ENCODE data around the gene SYNE1.

SYNE1 gene

DNA sequence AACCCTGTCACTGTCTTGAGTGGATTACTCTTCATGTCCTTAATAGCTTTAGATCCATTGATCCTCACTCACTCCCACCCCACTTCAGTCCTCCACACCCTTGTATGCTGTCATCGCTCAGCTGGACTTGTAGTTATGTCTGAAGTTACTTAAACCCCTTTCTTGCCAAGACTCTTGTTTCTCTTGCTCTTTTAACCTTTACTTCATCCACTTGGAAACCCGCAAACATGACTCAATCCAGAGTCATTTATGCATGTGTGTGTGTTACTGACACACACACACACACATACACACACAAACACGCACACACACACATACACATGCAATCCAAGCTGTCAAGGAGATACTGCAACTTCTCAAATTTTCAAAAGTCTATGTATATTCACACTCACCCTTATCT, 341.8 kb downstream of the SYNE1 start:
- Histone ChIP-seq H3K27me3 (replicated peaks; ENCODE audit: control insufficient read depth, insufficient read depth, low read length) (no peaks in the 10 kb centered on the region), H3K36me3 (ENCODE audit: control insufficient read depth, insufficient read depth, low read length, severe bottlenecking) (peaks cover 50% of the 10 kb centered on the region), H3K4me1 (ENCODE audit: control insufficient read depth, insufficient read depth, low read length) (peaks cover 14% of the 10 kb centered on the region), H3K9ac (ENCODE audit: low read length) (no peak overlapping the region), H3K9me3 (ENCODE audit: control insufficient read depth, low read length) (no peaks in the 10 kb centered on the region), H3K4me3 (ENCODE audit: low read length) (no peak overlapping the region)
- DNase-seq (ENCODE audit: low read depth): peak; percentile 50

DNA sequence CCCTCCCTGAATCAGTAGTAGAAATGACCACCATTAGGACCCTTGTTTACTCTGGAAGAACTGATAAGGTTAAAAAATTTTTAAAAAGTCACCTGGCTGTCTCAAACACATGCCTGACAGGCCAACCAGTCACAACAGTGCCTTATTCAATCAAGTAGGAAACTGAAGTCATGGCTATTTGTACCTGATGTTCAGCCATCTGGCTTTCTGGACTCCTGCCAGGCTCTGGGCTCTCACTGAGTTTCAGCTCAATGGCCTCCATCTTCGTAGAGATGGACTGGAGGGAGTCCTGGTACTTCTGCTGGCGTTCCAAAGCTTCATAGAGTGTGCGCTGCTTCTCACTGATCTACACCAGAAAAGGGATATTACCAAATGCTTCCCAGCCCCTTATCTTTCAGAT, 343.8 kb downstream of the SYNE1 start:
- no peak for DNase-seq (ENCODE audit: low read depth)
- Histone ChIP-seq H3K27me3 (replicated peaks; ENCODE audit: control insufficient read depth, insufficient read depth, low read length) (no peaks in the 10 kb centered on the region), H3K36me3 (ENCODE audit: control insufficient read depth, insufficient read depth, low read length, severe bottlenecking) (peaks cover 53% of the 10 kb centered on the region), H3K4me3 (ENCODE audit: low read length) (no peak overlapping the region), H3K9me3 (ENCODE audit: control insufficient read depth, low read length) (no peaks in the 10 kb centered on the region), H3K4me1 (ENCODE audit: control insufficient read depth, insufficient read depth, low read length) (peaks cover 14% of the 10 kb centered on the region), H3K9ac (ENCODE audit: low read length) (no peak overlapping the region)

GRCh38 chr6:152292555-152292954, 344.6 kb downstream of the SYNE1 start:
- H3K9me3 ChIP-seq (ENCODE audit: control insufficient read depth, low read length): no peaks in the 10 kb centered on the region
- no peak overlapping the region for H3K9ac ChIP-seq (ENCODE audit: low read length)
- peaks cover 14% of the 10 kb centered on the region for H3K4me1 ChIP-seq (ENCODE audit: control insufficient read depth, insufficient read depth, low read length)
- H3K27me3 ChIP-seq (replicated peaks; ENCODE audit: control insufficient read depth, insufficient read depth, low read length): no peaks in the 10 kb centered on the region
- DNase-seq (ENCODE audit: low read depth): no peak
- H3K36me3 ChIP-seq (ENCODE audit: control insufficient read depth, insufficient read depth, low read length, severe bottlenecking): peaks cover 53% of the 10 kb centered on the region
- no peak overlapping the region for H3K4me3 ChIP-seq (ENCODE audit: low read length)

DNA sequence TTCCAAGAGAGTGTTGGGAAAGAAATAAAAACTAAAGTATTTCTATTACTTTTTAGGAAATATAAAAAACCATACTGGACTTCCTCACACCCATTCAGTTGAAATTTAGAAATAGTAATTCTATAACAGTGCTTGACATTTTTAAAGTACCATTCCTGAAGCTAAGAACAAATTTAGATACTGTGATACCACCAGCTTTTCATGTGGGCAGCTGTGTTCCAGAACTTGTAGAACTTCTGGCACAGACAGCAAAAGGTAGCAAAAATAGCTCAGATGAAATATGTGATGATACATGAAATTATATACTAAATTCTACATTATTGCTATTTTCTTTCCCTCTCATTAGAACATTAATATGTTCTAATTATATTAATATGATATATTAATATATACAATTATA, 346.5 kb downstream of the SYNE1 start:
- DNase-seq (ENCODE audit: low read depth): no peak
- peaks cover 10% of the 10 kb centered on the region for H3K4me1 ChIP-seq (ENCODE audit: control insufficient read depth, insufficient read depth, low read length)
- H3K9me3 ChIP-seq (ENCODE audit: control insufficient read depth, low read length): no peaks in the 10 kb centered on the region
- no peak overlapping the region for H3K9ac ChIP-seq (ENCODE audit: low read length)
- peaks cover 70% of the 10 kb centered on the region for H3K36me3 ChIP-seq (ENCODE audit: control insufficient read depth, insufficient read depth, low read length, severe bottlenecking)
- H3K4me3 ChIP-seq (ENCODE audit: low read length): no peak overlapping the region
- H3K27me3 ChIP-seq (replicated peaks; ENCODE audit: control insufficient read depth, insufficient read depth, low read length): no peaks in the 10 kb centered on the region

GRCh38 chr6:152277826-152278329, 359.3 kb downstream of the SYNE1 start:
- Histone ChIP-seq H3K36me3 (ENCODE audit: control insufficient read depth, insufficient read depth, low read length, severe bottlenecking) (peaks cover 71% of the 10 kb centered on the region), H3K4me3 (ENCODE audit: low read length) (no peak overlapping the region), H3K9ac (ENCODE audit: low read length) (no peak overlapping the region), H3K27me3 (replicated peaks; ENCODE audit: control insufficient read depth, insufficient read depth, low read length) (no peaks in the 10 kb centered on the region), H3K9me3 (ENCODE audit: control insufficient read depth, low read length) (no peaks in the 10 kb centered on the region), H3K4me1 (ENCODE audit: control insufficient read depth, insufficient read depth, low read length) (peaks cover 12% of the 10 kb centered on the region)
- DNase-seq (ENCODE audit: low read depth): no peak

DNA sequence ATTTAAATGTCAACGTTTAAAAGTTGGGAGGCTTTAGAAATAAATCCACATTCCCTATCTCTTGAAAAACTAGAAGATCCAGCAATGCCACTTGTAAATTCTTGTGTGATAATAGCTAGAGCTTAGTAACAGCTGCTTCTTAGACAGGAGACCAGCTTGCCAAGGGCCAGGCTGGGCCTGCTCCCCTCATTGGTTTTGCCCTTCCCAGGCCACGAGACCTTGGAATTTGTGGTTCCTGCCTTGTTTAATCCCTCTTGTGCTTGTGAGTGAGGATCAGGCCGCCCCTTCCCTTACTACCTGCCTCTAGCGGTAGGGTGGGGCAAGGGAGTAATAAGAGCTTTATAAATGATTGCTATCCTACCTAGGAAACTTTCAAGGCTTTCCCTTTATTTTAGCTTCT, 363.5 kb downstream of the SYNE1 start:
- no peaks in the 10 kb centered on the region for H3K27me3 ChIP-seq (replicated peaks; ENCODE audit: control insufficient read depth, insufficient read depth, low read length)
- peaks cover 53% of the 10 kb centered on the region for H3K4me1 ChIP-seq (ENCODE audit: control insufficient read depth, insufficient read depth, low read length)
- no peak for DNase-seq (ENCODE audit: low read depth)
- no peak overlapping the region for H3K4me3 ChIP-seq (ENCODE audit: low read length)
- H3K36me3 ChIP-seq (ENCODE audit: control insufficient read depth, insufficient read depth, low read length, severe bottlenecking): peaks cover 36% of the 10 kb centered on the region
- H3K9me3 ChIP-seq (ENCODE audit: control insufficient read depth, low read length): no peaks in the 10 kb centered on the region
- peak overlapping the region; percentile 51 for H3K9ac ChIP-seq (ENCODE audit: low read length)

- Histone ChIP-seq H3K9me3 (ENCODE audit: control insufficient read depth, low read length) (no peaks in the 10 kb centered on the region), H3K9ac (ENCODE audit: low read length) (peak overlapping the region; percentile 16), H3K4me3 (ENCODE audit: low read length) (peak overlapping the region; percentile 10), H3K4me1 (ENCODE audit: control insufficient read depth, insufficient read depth, low read length) (peaks cover 55% of the 10 kb centered on the region), H3K27me3 (replicated peaks; ENCODE audit: control insufficient read depth, insufficient read depth, low read length) (no peaks in the 10 kb centered on the region), H3K36me3 (ENCODE audit: control insufficient read depth, insufficient read depth, low read length, severe bottlenecking) (peaks cover 31% of the 10 kb centered on the region)
- DNase-seq (ENCODE audit: low read depth): peak; percentile 59
Measured at GRCh38 chr6:152273002-152273401, 364.2 kb downstream of the SYNE1 start.

- Histone ChIP-seq H3K9me3 (ENCODE audit: control insufficient read depth, low read length) (no peaks in the 10 kb centered on the region), H3K27me3 (replicated peaks; ENCODE audit: control insufficient read depth, insufficient read depth, low read length) (no peaks in the 10 kb centered on the region), H3K4me3 (ENCODE audit: low read length) (peak overlapping the region; percentile 10), H3K9ac (ENCODE audit: low read length) (peak overlapping the region; percentile 16), H3K4me1 (ENCODE audit: control insufficient read depth, insufficient read depth, low read length) (peaks cover 55% of the 10 kb centered on the region), H3K36me3 (ENCODE audit: control insufficient read depth, insufficient read depth, low read length, severe bottlenecking) (peaks cover 31% of the 10 kb centered on the region)
- no peak for DNase-seq (ENCODE audit: low read depth)
Measured at GRCh38 chr6:152272486-152272885, 364.7 kb downstream of the SYNE1 start.

DNA sequence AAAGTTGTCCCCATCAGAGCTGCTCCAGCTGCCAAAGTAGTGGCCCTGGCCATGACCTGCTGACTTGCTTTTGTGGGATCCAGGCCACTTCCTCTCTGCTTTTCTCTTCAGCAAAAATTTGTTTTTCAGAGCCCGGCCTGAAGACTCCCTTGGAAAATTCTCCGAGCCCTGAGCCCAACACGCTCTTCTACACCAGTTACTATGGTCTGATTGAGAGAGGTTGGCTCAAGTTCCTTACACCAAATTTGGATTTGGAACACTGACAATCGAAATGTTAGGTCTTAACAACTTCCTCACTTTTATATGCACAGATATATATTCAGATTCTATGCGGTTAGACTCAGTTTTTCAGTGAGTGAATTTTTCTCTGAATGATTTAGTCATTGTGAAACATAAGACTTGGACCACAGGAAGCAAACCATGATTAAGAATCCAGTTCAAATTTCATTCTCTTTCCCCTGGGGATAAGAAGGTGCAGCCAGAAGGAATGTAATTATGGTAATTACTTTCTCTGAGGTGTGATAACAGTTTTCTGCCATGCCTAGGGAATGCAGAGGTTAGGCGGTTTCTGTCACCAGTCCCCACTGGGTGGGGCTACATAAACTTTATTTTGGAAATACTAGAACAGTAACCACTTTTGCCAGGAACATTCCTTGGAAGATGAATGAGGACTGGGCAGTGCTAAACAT, 365.2 kb downstream of the SYNE1 start:
- Histone ChIP-seq H3K9ac (ENCODE audit: low read length) (peak overlapping the region; percentile 42), H3K4me1 (ENCODE audit: control insufficient read depth, insufficient read depth, low read length) (peaks cover 55% of the 10 kb centered on the region), H3K27me3 (replicated peaks; ENCODE audit: control insufficient read depth, insufficient read depth, low read length) (no peaks in the 10 kb centered on the region), H3K36me3 (ENCODE audit: control insufficient read depth, insufficient read depth, low read length, severe bottlenecking) (peaks cover 33% of the 10 kb centered on the region), H3K4me3 (ENCODE audit: low read length) (peak overlapping the region; percentile 51), H3K9me3 (ENCODE audit: control insufficient read depth, low read length) (no peaks in the 10 kb centered on the region)
- peak; percentile 79 for DNase-seq (ENCODE audit: low read depth)

DNA sequence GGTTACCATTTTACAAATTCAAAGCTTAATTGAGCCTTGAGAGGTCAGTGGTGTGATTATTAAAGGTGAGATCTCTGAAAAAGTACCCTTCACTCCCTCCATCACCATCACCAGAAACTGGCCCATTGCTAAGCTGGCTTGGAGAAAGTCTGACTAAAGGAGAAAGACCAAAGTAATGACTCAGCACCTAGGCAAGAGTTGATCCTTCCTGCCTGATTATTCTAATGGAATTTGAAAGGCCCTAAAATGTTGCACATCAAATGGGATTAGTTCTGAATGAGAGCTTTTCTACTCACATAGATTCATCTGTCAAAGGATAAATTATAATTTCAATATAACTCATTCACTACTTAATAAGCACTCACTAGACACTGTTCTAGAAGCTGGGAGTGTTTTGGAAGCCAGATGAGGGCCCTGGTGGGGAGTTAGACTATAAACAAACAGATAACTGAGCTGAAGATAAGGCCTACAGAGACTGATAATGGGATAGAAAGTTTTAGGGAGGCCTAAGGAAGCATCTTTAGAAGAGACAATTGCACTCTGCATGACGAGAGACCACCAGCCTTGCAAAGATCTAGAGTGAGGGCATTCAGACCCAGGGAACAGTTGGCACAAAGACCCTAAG, 366.7 kb downstream of the SYNE1 start:
- H3K4me1 ChIP-seq (ENCODE audit: control insufficient read depth, insufficient read depth, low read length): peaks cover 60% of the 10 kb centered on the region
- H3K4me3 ChIP-seq (ENCODE audit: low read length): no peak overlapping the region
- peak; percentile 45 for DNase-seq (ENCODE audit: low read depth)
- H3K9ac ChIP-seq (ENCODE audit: low read length): no peak overlapping the region
- H3K36me3 ChIP-seq (ENCODE audit: control insufficient read depth, insufficient read depth, low read length, severe bottlenecking): peaks cover 25% of the 10 kb centered on the region
- no peaks in the 10 kb centered on the region for H3K27me3 ChIP-seq (replicated peaks; ENCODE audit: control insufficient read depth, insufficient read depth, low read length)
- no peaks in the 10 kb centered on the region for H3K9me3 ChIP-seq (ENCODE audit: control insufficient read depth, low read length)

DNA sequence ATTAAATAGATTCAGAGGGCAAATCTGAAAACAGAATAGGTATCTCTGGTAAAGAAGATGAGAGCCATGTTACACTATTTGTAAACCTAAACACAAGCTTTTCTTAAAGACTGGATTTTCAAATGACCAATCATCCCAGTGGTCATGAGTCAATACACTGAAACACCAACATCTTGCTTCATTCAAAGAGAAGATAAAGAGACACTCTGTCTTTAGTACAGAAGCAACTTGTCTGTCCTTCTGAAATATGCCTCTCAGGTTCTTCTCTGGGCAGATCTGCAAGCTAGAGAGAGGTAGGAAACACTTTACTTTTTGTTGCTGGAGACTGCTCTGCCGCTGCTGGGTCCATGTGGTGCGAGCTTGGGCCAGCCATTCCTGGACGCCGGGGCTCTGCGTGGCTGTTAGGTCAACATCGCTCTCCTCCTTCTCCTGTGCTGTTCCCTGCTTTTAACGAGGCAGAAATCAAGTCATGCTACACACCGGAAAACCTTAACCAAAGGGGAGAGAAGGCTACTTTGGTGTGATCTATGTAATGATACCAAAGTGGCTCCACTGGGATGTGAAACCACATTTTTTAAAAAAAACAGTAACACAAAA, 368.2 kb downstream of the SYNE1 start:
- Histone ChIP-seq H3K4me3 (ENCODE audit: low read length) (no peak overlapping the region), H3K27me3 (replicated peaks; ENCODE audit: control insufficient read depth, insufficient read depth, low read length) (no peaks in the 10 kb centered on the region), H3K9me3 (ENCODE audit: control insufficient read depth, low read length) (no peaks in the 10 kb centered on the region), H3K4me1 (ENCODE audit: control insufficient read depth, insufficient read depth, low read length) (peaks cover 59% of the 10 kb centered on the region), H3K9ac (ENCODE audit: low read length) (peak overlapping the region; percentile 8), H3K36me3 (ENCODE audit: control insufficient read depth, insufficient read depth, low read length, severe bottlenecking) (peaks cover 18% of the 10 kb centered on the region)
- no peak for DNase-seq (ENCODE audit: low read depth)

Data from adipocyte (in vitro differentiated cells).